IMR-90 (cell line): ENCODE results near the gene TBCK. TPM values are rescaled to one million over a fixed set of nuclear protein-coding genes. Genes with fewer than 3 reads are reported as not detected.

ENCODE experiments used
- ATAC-seq: fragments of 200-7000 bp; cut with Tn5 transposase; 2 replicates; pipeline ENCODE4 v1.9.1; 2020; ENCODE audit warnings: low read depth, mild to moderate bottlenecking, moderate library complexity
- BruUV-seq: library from RNA; stranded (reverse); fragments of 400-500 nt; replicated peaks from 2 replicates; lab custom pipeline; 2021; lab: Mats Ljungman, UMichigan
- CTCF ChIA-PET: fragments of 300-600 bp; formaldehyde crosslinking; extraction: SDS; loops from one replicate; lab custom pipeline; 2021; ENCODE audit warnings: antibody characterized with exemption; lab: Yijun Ruan, JAX
- POLR2A ChIA-PET: fragments of 300-600 bp; sonication (Branson Sonifier 250); formaldehyde crosslinking; loops from one replicate; lab custom pipeline; 2022; ENCODE audit warnings: antibody characterized with exemption; ENCODE audit not compliant: unreplicated experiment; lab: Charles Lee
- DNase-seq: peaks from one replicate; pipeline ENCODE4 v3.0.0; 2013
- H2AFZ ChIP-seq: replicated peaks from 2 replicates; pipeline ENCODE3; 2013; ENCODE audit warnings: low read length, mild to moderate bottlenecking; ENCODE audit not compliant: poor library complexity
- H2AK5ac ChIP-seq: 2 replicates; pipeline ENCODE4 v1.6.1; 2013; ENCODE audit warnings: low read depth, low read length, inconsistent platforms
- H2AK9ac ChIP-seq: replicated peaks from 2 replicates; pipeline ENCODE3; 2013; ENCODE audit warnings: mild to moderate bottlenecking, low read depth, low read length, moderate library complexity; ENCODE audit not compliant: poor library complexity
- H2BK120ac ChIP-seq: 2 replicates; pipeline ENCODE4 v1.6.1; 2013; ENCODE audit warnings: low read depth, low read length, inconsistent platforms
- H2BK15ac ChIP-seq: 3 replicates; pipeline ENCODE4 v1.6.1; 2013; ENCODE audit warnings: low read depth, low read length, inconsistent platforms
- H2BK20ac ChIP-seq: 2 replicates; pipeline ENCODE4 v1.6.1; 2013; ENCODE audit warnings: low read depth, mild to moderate bottlenecking, inconsistent platforms, low read length, moderate library complexity
- H2BK5ac ChIP-seq: 2 replicates; pipeline ENCODE4 v1.6.1; 2013; ENCODE audit warnings: mild to moderate bottlenecking, low read depth, low read length, inconsistent platforms; ENCODE audit not compliant: poor library complexity, severe bottlenecking
- H3K14ac ChIP-seq: replicated peaks from 2 replicates; pipeline ENCODE4 v1.6.1; 2013; ENCODE audit warnings: low read depth, low read length, inconsistent platforms
- H3K18ac ChIP-seq: 2 replicates; pipeline ENCODE4 v1.6.1; 2013; ENCODE audit warnings: low read depth, low read length, control low read depth
- H3K23ac ChIP-seq: 2 replicates; pipeline ENCODE4 v1.6.1; 2013; ENCODE audit warnings: low read depth, low read length, inconsistent platforms
- H3K27ac ChIP-seq: 2 replicates; pipeline ENCODE4 v1.5.1; 2013; ENCODE audit warnings: mild to moderate bottlenecking, control low read depth, low read length; ENCODE audit not compliant: insufficient read depth
- H3K27me3 ChIP-seq: 2 replicates; pipeline ENCODE4 v1.6.1; 2013; ENCODE audit warnings: low read length; ENCODE audit not compliant: control insufficient read depth, insufficient read depth
- H3K36me3 ChIP-seq: 2 replicates; pipeline ENCODE4 v1.6.1; 2013; ENCODE audit warnings: low read length, mixed read lengths; ENCODE audit not compliant: control insufficient read depth, insufficient read depth
- H3K4ac ChIP-seq: 2 replicates; pipeline ENCODE4 v1.6.1; 2013; ENCODE audit warnings: low read depth, low read length, inconsistent platforms
- H3K4me1 ChIP-seq: 2 replicates; pipeline ENCODE4 v1.6.1; 2013; ENCODE audit warnings: low read length, mixed read lengths; ENCODE audit not compliant: control insufficient read depth, insufficient read depth
- H3K4me2 ChIP-seq: 2 replicates; pipeline ENCODE4 v1.6.1; 2013; ENCODE audit warnings: low read depth, mild to moderate bottlenecking, control low read depth, low read length, moderate library complexity
- H3K4me3 ChIP-seq: 2 replicates; pipeline ENCODE4 v1.5.1; 2013; ENCODE audit warnings: low read depth, mild to moderate bottlenecking, control low read depth, low read length, moderate library complexity; ENCODE audit not compliant: insufficient read depth
- H3K56ac ChIP-seq: 2 replicates; pipeline ENCODE4 v1.6.1; 2013; ENCODE audit warnings: low read length, inconsistent platforms; ENCODE audit not compliant: insufficient read depth; ENCODE audit errors: extremely low read depth
- H3K79me1 ChIP-seq, 2 experiments: 2 replicates each; pipeline ENCODE4 v1.6.1; 2013; ENCODE audit warnings: low read length in 2 of 2, inconsistent platforms in 1 of 2, low read depth in 1 of 2
- H3K9ac ChIP-seq: 2 replicates; pipeline ENCODE4 v1.6.1; 2013; ENCODE audit warnings: low read depth, low read length, control low read depth
- H3K9me1 ChIP-seq: 2 replicates; pipeline ENCODE4 v1.6.1; 2013; ENCODE audit warnings: low read length, inconsistent platforms; ENCODE audit not compliant: insufficient read depth
- H3K9me3 ChIP-seq: 2 replicates; pipeline ENCODE4 v1.6.1; 2013; ENCODE audit warnings: low read length; ENCODE audit not compliant: control insufficient read depth, insufficient read depth
- H4K20me1 ChIP-seq: 2 replicates; pipeline ENCODE4 v1.6.1; 2013; ENCODE audit warnings: low read length, inconsistent platforms; ENCODE audit not compliant: insufficient read depth
- H4K5ac ChIP-seq: 2 replicates; pipeline ENCODE4 v1.6.1; 2013; ENCODE audit warnings: mild to moderate bottlenecking, low read depth, low read length, control low read depth
- H4K8ac ChIP-seq, 2 experiments: 2 replicates each; pipeline ENCODE4 v1.6.1; 2013; ENCODE audit warnings: low read depth in 2 of 2, low read length in 2 of 2, control low read depth in 1 of 2, inconsistent platforms in 1 of 2
- H4K91ac ChIP-seq: 2 replicates; pipeline ENCODE4 v1.6.1; 2013; ENCODE audit warnings: low read depth, low read length, inconsistent platforms; ENCODE audit not compliant: insufficient read depth
- BHLHE40 ChIP-seq: fragments of 150-350 bp; IDR thresholded peaks from 2 replicates; pipeline ENCODE4 v1.6.1; 2016; ENCODE audit warnings: mild to moderate bottlenecking, low read depth, low read length
- CEBPB ChIP-seq: IDR thresholded peaks from 2 replicates; pipeline ENCODE4 v1.6.1; 2012; ENCODE audit warnings: low read depth, low read length, improper control_type of control experiment
- CHD1 ChIP-seq: IDR thresholded peaks from 2 replicates; pipeline ENCODE4 v1.6.1; 2012; ENCODE audit warnings: low read depth, low read length, improper control_type of control experiment
- FOS ChIP-seq: fragments of 150-350 bp; IDR thresholded peaks from 2 replicates; pipeline ENCODE4 v1.6.1; 2016; ENCODE audit warnings: low read depth, low read length
- MAFK ChIP-seq: IDR thresholded peaks from 2 replicates; pipeline ENCODE4 v1.6.1; 2012; ENCODE audit warnings: low read depth, low read length, improper control_type of control experiment
- MAZ ChIP-seq: IDR thresholded peaks from 2 replicates; pipeline ENCODE4 v1.6.1; 2012; ENCODE audit warnings: low read depth, mild to moderate bottlenecking, low read length, improper control_type of control experiment, moderate library complexity, borderline replicate concordance
- NFE2L2 ChIP-seq: fragments of 150-350 bp; IDR thresholded peaks from 2 replicates; pipeline ENCODE4 v1.6.1; 2016; ENCODE audit warnings: low read depth, mild to moderate bottlenecking, low read length
- POLR2A ChIP-seq: IDR thresholded peaks from 2 replicates; pipeline ENCODE4 v1.6.1; 2012; ENCODE audit warnings: mild to moderate bottlenecking, low read depth, low read length
- RCOR1 ChIP-seq: IDR thresholded peaks from 2 replicates; pipeline ENCODE4 v1.6.1; 2012; ENCODE audit warnings: mild to moderate bottlenecking, low read length, improper control_type of control experiment; ENCODE audit not compliant: insufficient replicate concordance
- SMC3 ChIP-seq: fragments of 150-350 bp; IDR thresholded peaks from 2 replicates; pipeline ENCODE4 v1.6.1; 2016; ENCODE audit warnings: low read depth, mild to moderate bottlenecking, antibody characterized with exemption, low read length, moderate library complexity
- dilution Hi-C: fragments of 300-500 bp; cut with HindIII; formaldehyde crosslinking; loops from one replicate; pipeline ENCODE4 v1.14.3; 2018; ENCODE audit warnings: low sequenced_read_pairs; ENCODE audit not compliant: unreplicated experiment
- in situ Hi-C: fragments of 300-500 bp; cut with MboI; formaldehyde crosslinking; loops from 3 replicates; pipeline ENCODE4 v1.14.3; 2019; ENCODE audit warnings: low sequenced_read_pairs, inconsistent platforms, mixed read lengths
- intact Hi-C: fragments of 100-400 bp; cut with micrococcal nuclease; formaldehyde crosslinking; loops from 2 replicates; pipeline ENCODE4 v1.10.0; 2022
- polyA plus RNA-seq, 3 experiments: library from polyadenylated mRNA; depleted of rRNA; stranded (reverse); fragments of >200 nt; gene quantifications; 2 replicates each; pipeline ENCODE4 v1.2.3, GENCODE V29; 2012; ENCODE audit warnings: low replicate concordance in 1 of 3
- total RNA-seq: library from RNA; depleted of rRNA; stranded (reverse); fragments of >200 nt; gene quantifications from 2 replicates; pipeline ENCODE4 v1.2.3, GENCODE V29; 2012
- TF ChIP-seq, protein P1 (sequence below): conservative IDR thresholded peaks from 2 replicates; pipeline ENCODE4 v1.5.1; 2012; ENCODE audit warnings: mild to moderate bottlenecking, low read depth, low read length, improper control_type of control experiment
- TF ChIP-seq, protein P2 (sequence below): fragments of 150-350 bp; IDR thresholded peaks from 2 replicates; pipeline ENCODE4 v1.6.1; 2017; ENCODE audit warnings: mild to moderate bottlenecking, antibody characterized with exemption, low read length, low read depth
- TF ChIP-seq, protein P3 (sequence below): fragments of 150-350 bp; IDR thresholded peaks from 2 replicates; pipeline ENCODE4 v1.6.1; 2016; ENCODE audit warnings: low read depth, mild to moderate bottlenecking, low read length, moderate library complexity, borderline replicate concordance

Gene TBCK
- total and polyA plus RNA-seq, 2 of the 4 experiments (the other 2 are of a cell fraction): 10.7 to 29.9 TPM

DNA sequence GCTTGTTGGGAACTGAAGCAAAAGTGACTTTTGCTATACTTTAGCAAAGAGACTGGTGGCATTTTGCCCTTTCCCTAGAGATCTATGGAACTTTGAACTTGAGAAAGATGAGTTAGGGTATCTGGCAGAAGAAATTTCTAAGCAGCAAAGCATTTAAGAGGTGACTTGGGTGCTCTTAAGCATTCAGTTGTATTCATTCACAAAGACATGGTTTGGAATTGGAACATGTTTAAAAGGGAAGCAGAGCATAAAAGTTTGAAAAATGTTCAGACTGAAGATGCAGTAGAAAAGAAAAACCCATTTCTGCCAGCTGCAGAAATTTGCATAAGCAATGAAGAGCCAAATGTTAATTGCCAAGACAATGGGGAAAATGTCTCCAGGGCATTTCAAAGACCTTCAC, 21.9 kb upstream of the TBCK start:
- ATAC-seq (no peak), DNase-seq (no peak)
- no peak overlapping the region for H3K18ac ChIP-seq
- no peak overlapping the region for H2BK5ac ChIP-seq
- no peaks in the 10 kb centered on the region for H4K20me1 ChIP-seq
- H3K4ac ChIP-seq: no peak overlapping the region
- dilution Hi-C loops (no loop called here), in situ Hi-C loops (no loop called here), intact Hi-C loops (no loop called here)
- H4K8ac ChIP-seq: no peak overlapping the region
- no peak overlapping the region for H2AK5ac ChIP-seq
- H3K9me1 ChIP-seq: no peaks in the 10 kb centered on the region
- no peak overlapping the region for H2AFZ ChIP-seq
- CTCF ChIA-PET: interaction anchor here (0.7 kb wide), 1 partner anchor 13 kb away, joined by 3 read pairs; no protein-coding TSS in a partner anchor
- H2BK120ac ChIP-seq: no peak overlapping the region
- H4K5ac ChIP-seq: no peak overlapping the region
- POLR2A ChIA-PET: interaction anchor here (0.5 kb wide), 1 partner anchor 178 kb away, joined by 7 read pairs; no protein-coding TSS in a partner anchor
- H3K79me1 ChIP-seq: peaks cover 9 to 12% of the 10 kb centered on the region in 2 experiments; a peak in 3 of 4 replicates
- no peak overlapping the region for H3K14ac ChIP-seq
- no peak overlapping the region for H2BK15ac ChIP-seq
- H3K27me3 ChIP-seq: no peaks in the 10 kb centered on the region
- no peak overlapping the region for H3K9ac ChIP-seq
- no peak for TF ChIP-seq SMC3
- TF ChIP-seq, protein P1, sequence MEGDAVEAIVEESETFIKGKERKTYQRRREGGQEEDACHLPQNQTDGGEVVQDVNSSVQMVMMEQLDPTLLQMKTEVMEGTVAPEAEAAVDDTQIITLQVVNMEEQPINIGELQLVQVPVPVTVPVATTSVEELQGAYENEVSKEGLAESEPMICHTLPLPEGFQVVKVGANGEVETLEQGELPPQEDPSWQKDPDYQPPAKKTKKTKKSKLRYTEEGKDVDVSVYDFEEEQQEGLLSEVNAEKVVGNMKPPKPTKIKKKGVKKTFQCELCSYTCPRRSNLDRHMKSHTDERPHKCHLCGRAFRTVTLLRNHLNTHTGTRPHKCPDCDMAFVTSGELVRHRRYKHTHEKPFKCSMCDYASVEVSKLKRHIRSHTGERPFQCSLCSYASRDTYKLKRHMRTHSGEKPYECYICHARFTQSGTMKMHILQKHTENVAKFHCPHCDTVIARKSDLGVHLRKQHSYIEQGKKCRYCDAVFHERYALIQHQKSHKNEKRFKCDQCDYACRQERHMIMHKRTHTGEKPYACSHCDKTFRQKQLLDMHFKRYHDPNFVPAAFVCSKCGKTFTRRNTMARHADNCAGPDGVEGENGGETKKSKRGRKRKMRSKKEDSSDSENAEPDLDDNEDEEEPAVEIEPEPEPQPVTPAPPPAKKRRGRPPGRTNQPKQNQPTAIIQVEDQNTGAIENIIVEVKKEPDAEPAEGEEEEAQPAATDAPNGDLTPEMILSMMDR: no peak
- TF ChIP-seq POLR2A: no peak
- no peak for TF ChIP-seq MAZ
- no peak for TF ChIP-seq RCOR1
- TF ChIP-seq, protein P2, sequence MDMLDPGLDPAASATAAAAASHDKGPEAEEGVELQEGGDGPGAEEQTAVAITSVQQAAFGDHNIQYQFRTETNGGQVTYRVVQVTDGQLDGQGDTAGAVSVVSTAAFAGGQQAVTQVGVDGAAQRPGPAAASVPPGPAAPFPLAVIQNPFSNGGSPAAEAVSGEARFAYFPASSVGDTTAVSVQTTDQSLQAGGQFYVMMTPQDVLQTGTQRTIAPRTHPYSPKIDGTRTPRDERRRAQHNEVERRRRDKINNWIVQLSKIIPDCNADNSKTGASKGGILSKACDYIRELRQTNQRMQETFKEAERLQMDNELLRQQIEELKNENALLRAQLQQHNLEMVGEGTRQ: no peak
- TF ChIP-seq NFE2L2: no peak
- TF ChIP-seq CEBPB: no peak
- TF ChIP-seq BHLHE40: no peak
- no peak for TF ChIP-seq CHD1
- no peak for TF ChIP-seq MAFK
- TF ChIP-seq, protein P3, sequence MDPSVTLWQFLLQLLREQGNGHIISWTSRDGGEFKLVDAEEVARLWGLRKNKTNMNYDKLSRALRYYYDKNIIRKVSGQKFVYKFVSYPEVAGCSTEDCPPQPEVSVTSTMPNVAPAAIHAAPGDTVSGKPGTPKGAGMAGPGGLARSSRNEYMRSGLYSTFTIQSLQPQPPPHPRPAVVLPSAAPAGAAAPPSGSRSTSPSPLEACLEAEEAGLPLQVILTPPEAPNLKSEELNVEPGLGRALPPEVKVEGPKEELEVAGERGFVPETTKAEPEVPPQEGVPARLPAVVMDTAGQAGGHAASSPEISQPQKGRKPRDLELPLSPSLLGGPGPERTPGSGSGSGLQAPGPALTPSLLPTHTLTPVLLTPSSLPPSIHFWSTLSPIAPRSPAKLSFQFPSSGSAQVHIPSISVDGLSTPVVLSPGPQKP: no peak
- no peak for TF ChIP-seq FOS
- H3K56ac ChIP-seq: no peak overlapping the region
- no peak overlapping the region for H3K27ac ChIP-seq
- BruUV-seq: no TSS peak
- no peak overlapping the region for H3K4me2 ChIP-seq
- H3K4me1 ChIP-seq: no peaks in the 10 kb centered on the region
- H3K9me3 ChIP-seq: no peaks in the 10 kb centered on the region; the same call in 1 of the 2 replicates
- no peak overlapping the region for H3K23ac ChIP-seq
- H2BK20ac ChIP-seq: no peak overlapping the region
- no peak overlapping the region for H3K4me3 ChIP-seq
- H4K91ac ChIP-seq: no peak overlapping the region
- H3K36me3 ChIP-seq: peaks cover 18% of the 10 kb centered on the region
- no peak overlapping the region for H2AK9ac ChIP-seq
